ENCODE results near the gene RALGAPA2. TPM values are rescaled to one million over a fixed set of nuclear protein-coding genes. Genes with fewer than 3 reads are reported as not detected.
A peak's percentile ranks its signal among the peaks of the same experiment; 100 is the strongest.

The RALGAPA2 gene
- total and polyA plus RNA-seq, 8 donors, result 9.6 to 41.7 (median 24.5) TPM

GRCh38 chr20:20487811-20488210, 224.6 kb downstream of the RALGAPA2 start:
- intact Hi-C loops (cut with DNase I), result no loop called here
- H3K27ac ChIP-seq, result no peak overlapping the region
- no peaks in the 10 kb centered on the region for H3K36me3 ChIP-seq
- WGBS, 2 donors, result 96 to 97% methylated on average over 5 of the region's 5 CpGs
- H3K9me3 ChIP-seq, result no peaks in the 10 kb centered on the region
- H3K4me1 ChIP-seq, result peaks cover 5 to 7% (median 6%) of the 10 kb centered on the region in 3 donors
- ATAC-seq (no peak), DNase-seq (no peak), FAIRE-seq (no peak)
- H3K27me3 ChIP-seq, result no peaks in the 10 kb centered on the region
- TF ChIP-seq, protein P1, sequence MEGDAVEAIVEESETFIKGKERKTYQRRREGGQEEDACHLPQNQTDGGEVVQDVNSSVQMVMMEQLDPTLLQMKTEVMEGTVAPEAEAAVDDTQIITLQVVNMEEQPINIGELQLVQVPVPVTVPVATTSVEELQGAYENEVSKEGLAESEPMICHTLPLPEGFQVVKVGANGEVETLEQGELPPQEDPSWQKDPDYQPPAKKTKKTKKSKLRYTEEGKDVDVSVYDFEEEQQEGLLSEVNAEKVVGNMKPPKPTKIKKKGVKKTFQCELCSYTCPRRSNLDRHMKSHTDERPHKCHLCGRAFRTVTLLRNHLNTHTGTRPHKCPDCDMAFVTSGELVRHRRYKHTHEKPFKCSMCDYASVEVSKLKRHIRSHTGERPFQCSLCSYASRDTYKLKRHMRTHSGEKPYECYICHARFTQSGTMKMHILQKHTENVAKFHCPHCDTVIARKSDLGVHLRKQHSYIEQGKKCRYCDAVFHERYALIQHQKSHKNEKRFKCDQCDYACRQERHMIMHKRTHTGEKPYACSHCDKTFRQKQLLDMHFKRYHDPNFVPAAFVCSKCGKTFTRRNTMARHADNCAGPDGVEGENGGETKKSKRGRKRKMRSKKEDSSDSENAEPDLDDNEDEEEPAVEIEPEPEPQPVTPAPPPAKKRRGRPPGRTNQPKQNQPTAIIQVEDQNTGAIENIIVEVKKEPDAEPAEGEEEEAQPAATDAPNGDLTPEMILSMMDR (IDR thresholded peaks at IDR 0.05), result no peak
- H3K4me3 ChIP-seq, result no peak overlapping the region

GRCh38 chr20:20483328-20483727, 229.1 kb downstream of the RALGAPA2 start:
- FAIRE-seq (no peak), ATAC-seq (peak in 3 of 4 donors; percentile 21 to 26 (median 24)), DNase-seq (no peak)
- 71 to 82% methylated on average over 2 of the region's 2 CpGs for WGBS, 2 donors
- no peaks in the 10 kb centered on the region for H3K27me3 ChIP-seq
- H3K4me3 ChIP-seq, result no peak overlapping the region
- no peaks in the 10 kb centered on the region for H3K36me3 ChIP-seq
- peaks cover 0 to 3% (median 0%) of the 10 kb centered on the region in 4 donors for H3K9me3 ChIP-seq
- peaks cover 5 to 13% (median 11%) of the 10 kb centered on the region in 3 donors for H3K4me1 ChIP-seq
- intact Hi-C loops (cut with DNase I), result no loop called here
- TF ChIP-seq, protein P1 (IDR thresholded peaks at IDR 0.05), result no peak
- H3K27ac ChIP-seq, result no peak overlapping the region

DNA sequence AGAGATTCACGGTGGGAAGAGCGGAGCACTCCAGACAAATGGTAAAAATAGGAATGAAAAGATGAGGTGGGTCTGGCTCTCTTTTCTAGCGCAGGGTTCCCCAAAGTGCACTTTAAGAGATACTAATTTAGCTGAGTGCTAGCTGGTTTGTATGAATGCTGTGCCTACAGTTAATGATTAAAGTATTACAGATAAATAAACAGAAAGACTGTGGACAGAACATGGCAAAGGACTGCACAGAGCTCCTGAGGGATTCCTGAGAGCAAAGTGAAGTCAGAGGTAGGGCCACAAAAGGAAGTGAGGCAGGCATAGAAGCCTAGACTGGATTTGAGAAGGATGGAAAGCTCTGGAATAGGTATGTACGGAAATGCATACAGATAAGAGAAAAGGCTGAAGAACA, 230.0 kb downstream of the RALGAPA2 start:
- intact Hi-C loops (cut with DNase I), result no loop called here
- FAIRE-seq, result no peak

DNA sequence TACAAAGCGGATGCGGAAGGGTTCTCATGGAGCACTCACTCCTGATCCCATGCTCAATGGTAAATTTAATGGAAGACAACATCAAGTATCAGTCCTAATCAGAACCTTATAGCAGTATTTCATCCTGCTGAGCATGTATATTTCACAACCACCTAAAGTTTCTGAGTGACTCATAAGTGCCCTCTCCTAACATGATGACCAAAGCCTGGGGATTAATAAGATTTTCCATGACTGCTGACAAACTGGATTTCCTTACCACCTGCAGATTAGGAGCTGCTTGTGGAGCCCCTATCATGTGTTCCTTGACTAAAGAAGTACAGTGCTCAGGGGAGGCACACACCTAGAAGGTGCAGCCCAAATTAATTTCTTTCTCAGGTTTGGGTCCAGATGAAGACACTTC, 231.8 kb downstream of the RALGAPA2 start:
- Histone ChIP-seq H3K4me3 (no peak overlapping the region), H3K36me3 (no peaks in the 10 kb centered on the region), H3K4me1 (peaks cover 5 to 13% (median 11%) of the 10 kb centered on the region in 3 donors), H3K27me3 (no peaks in the 10 kb centered on the region), H3K27ac (no peak overlapping the region), H3K9me3 (peaks cover 0 to 3% (median 0%) of the 10 kb centered on the region in 4 donors)
- TF ChIP-seq, protein P1 (IDR thresholded peaks at IDR 0.05), result no peak
- peak in 1 of 4 donors; percentile 43 for ATAC-seq
- no peak for FAIRE-seq
- intact Hi-C loops (cut with DNase I), result no loop called here
- WGBS, 2 donors, result 97 to 99% methylated on average over 2 of the region's 2 CpGs
- no peak for DNase-seq

More for the DNA sequence above, 230.0 kb downstream of the RALGAPA2 start:
- 41 to 50% methylated on average over 4 of the region's 4 CpGs for WGBS, 2 donors
- ATAC-seq (peak; percentile 72 to 88 (median 80)), DNase-seq (no peak)
- no peak overlapping the region for H3K27ac ChIP-seq
- TF ChIP-seq, protein P1 (IDR thresholded peaks at IDR 0.05), result no peak
- no peak overlapping the region for H3K4me3 ChIP-seq
- H3K9me3 ChIP-seq, result peaks cover 0 to 3% (median 0%) of the 10 kb centered on the region in 4 donors
- H3K4me1 ChIP-seq, result peaks cover 5 to 13% (median 11%) of the 10 kb centered on the region in 3 donors
- no peaks in the 10 kb centered on the region for H3K36me3 ChIP-seq
- H3K27me3 ChIP-seq, result no peaks in the 10 kb centered on the region

DNA sequence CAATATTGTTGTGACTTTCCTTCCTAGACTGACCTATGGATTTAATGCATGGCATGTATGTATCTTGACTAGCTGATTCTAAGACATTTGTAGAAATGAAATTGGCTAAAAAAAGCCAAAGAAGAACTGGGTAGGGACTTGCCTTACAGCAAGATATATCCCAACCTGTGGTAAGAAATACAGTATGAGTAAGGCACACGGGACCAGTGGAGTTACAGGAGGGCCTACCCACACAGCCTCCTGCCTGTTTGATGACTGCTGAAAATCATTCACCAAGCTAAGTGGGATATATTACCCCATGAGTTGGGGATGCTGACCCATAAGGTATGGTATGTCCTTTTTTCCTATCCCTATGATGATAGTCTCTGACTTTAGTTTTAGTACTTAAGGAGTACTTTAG, 232.3 kb downstream of the RALGAPA2 start:
- Histone ChIP-seq H3K4me3 (no peak overlapping the region), H3K27me3 (no peaks in the 10 kb centered on the region), H3K36me3 (no peaks in the 10 kb centered on the region), H3K9me3 (peaks cover 0 to 3% (median 0%) of the 10 kb centered on the region in 4 donors), H3K27ac (no peak overlapping the region), H3K4me1 (peaks cover 5 to 13% (median 11%) of the 10 kb centered on the region in 3 donors)
- intact Hi-C loops (cut with DNase I), result no loop called here
- FAIRE-seq, result no peak
- no peak for DNase-seq
- ATAC-seq, result no peak
- TF ChIP-seq, protein P1 (IDR thresholded peaks at IDR 0.05), result no peak
- 98 to 100% methylated on average over 1 of the region's 1 CpG for WGBS, 2 donors

Measured in pancreas (tissue), 10 donors.